ENCODE results near the gene GYG2. TPM values are rescaled to one million over a fixed set of nuclear protein-coding genes. Genes with fewer than 3 reads are reported as not detected.

The GYG2 gene
- total RNA-seq, 1 donor from 2014 or later = not detected

GRCh38 chrX:2854918-2855317, 26.2 kb downstream of the GYG2 start:
- ATAC-seq (ENCODE audit: low read depth) (no peak), DNase-seq (no peak)
- Mint-ChIP-seq H3K9me3 (no peaks in the 10 kb centered on the region), H3K27me3 (no peaks in the 10 kb centered on the region), H3K36me3 (ENCODE audit: low read depth) (no peaks in the 10 kb centered on the region), H3K27ac (no peak overlapping the region), H3K4me3 (no peak overlapping the region), H3K4me1 (no peaks in the 10 kb centered on the region)
- intact Hi-C loops (cut with micrococcal nuclease) = no loop called here
- POLR2A ChIA-PET = no interaction called here
- TF ChIP-seq CTCF (IDR thresholded peaks at IDR 0.05) = no peak
- CTCF ChIA-PET = no interaction called here

- no peaks in the 10 kb centered on the region for H3K36me3 Mint-ChIP-seq (ENCODE audit: low read depth)
- H3K9me3 Mint-ChIP-seq = no peaks in the 10 kb centered on the region
- no peak overlapping the region for H3K27ac Mint-ChIP-seq
- no peaks in the 10 kb centered on the region for H3K4me1 Mint-ChIP-seq
- TF ChIP-seq CTCF (IDR thresholded peaks at IDR 0.05) = no peak
- ChIA-PET POLR2A (no interaction called here), CTCF (no interaction called here)
- intact Hi-C loops (cut with micrococcal nuclease) = no loop called here
- ATAC-seq (ENCODE audit: low read depth) (no peak), DNase-seq (no peak)
- H3K4me3 Mint-ChIP-seq = no peak overlapping the region
- H3K27me3 Mint-ChIP-seq = no peaks in the 10 kb centered on the region
These were observed 27.0 kb downstream of the GYG2 start for GRCh38 chrX:2855761-2856160.

- no peak for TF ChIP-seq CTCF (IDR thresholded peaks at IDR 0.05)
- Mint-ChIP-seq H3K4me1 (no peaks in the 10 kb centered on the region), H3K27me3 (no peaks in the 10 kb centered on the region), H3K36me3 (ENCODE audit: low read depth) (no peaks in the 10 kb centered on the region), H3K27ac (no peak overlapping the region), H3K9me3 (no peaks in the 10 kb centered on the region), H3K4me3 (no peak overlapping the region)
- DNase-seq (no peak), ATAC-seq (ENCODE audit: low read depth) (no peak)
- ChIA-PET CTCF (no interaction called here), POLR2A (no interaction called here)
- intact Hi-C loops (cut with micrococcal nuclease) = no loop called here
These were observed 28.8 kb downstream of the GYG2 start for GRCh38 chrX:2857566-2857965.

- Mint-ChIP-seq H3K27me3 (no peaks in the 10 kb centered on the region), H3K36me3 (ENCODE audit: low read depth) (no peaks in the 10 kb centered on the region), H3K9me3 (no peaks in the 10 kb centered on the region), H3K27ac (no peak overlapping the region), H3K4me1 (no peaks in the 10 kb centered on the region), H3K4me3 (no peak overlapping the region)
- DNase-seq (no peak), ATAC-seq (ENCODE audit: low read depth) (no peak)
- ChIA-PET CTCF (no interaction called here), POLR2A (no interaction called here)
- no peak for TF ChIP-seq CTCF (IDR thresholded peaks at IDR 0.05)
- intact Hi-C loops (cut with micrococcal nuclease) = no loop called here
These were observed 30.6 kb downstream of the GYG2 start for GRCh38 chrX:2859197-2859797.

GRCh38 chrX:2862404-2862803, 33.7 kb downstream of the GYG2 start:
- Mint-ChIP-seq H3K27me3 (no peaks in the 10 kb centered on the region), H3K4me1 (no peaks in the 10 kb centered on the region), H3K36me3 (ENCODE audit: low read depth) (no peaks in the 10 kb centered on the region), H3K27ac (no peak overlapping the region), H3K4me3 (no peak overlapping the region), H3K9me3 (no peaks in the 10 kb centered on the region)
- CTCF ChIA-PET = no interaction called here
- no peak for DNase-seq
- POLR2A ChIA-PET = no interaction called here
- no peak for TF ChIP-seq CTCF (IDR thresholded peaks at IDR 0.05)
- intact Hi-C loops (cut with micrococcal nuclease) = no loop called here
- no peak for ATAC-seq (ENCODE audit: low read depth)
